Adrenal gland (tissue), 5 donors: ENCODE data around the gene RALY.

Source experiments
- POLR2A ChIP-seq, 2 donors: fragments of 450-650 bp; IDR thresholded peaks; one replicate each; pipeline ENCODE4 v1.6.1; 2017; ENCODE audit warnings: antibody characterized with exemption in 2 of 2, mild to moderate bottlenecking in 2 of 2, moderate library complexity in 1 of 2
- TF ChIP-seq, protein P1 (sequence below), 6 experiments: fragments of 450-650 bp in 4 of 6; fragments of 200-600 bp in 2 of 6; sonication (generic) in 1 of 6; IDR thresholded peaks; 1 replicate in 5 of 6; 2 replicates in 1 of 6; pipeline versions ENCODE4 v1.5.1 to v1.8.0; 2016 to 2021; ENCODE audit warnings: antibody characterized with exemption in 6 of 6, mild to moderate bottlenecking in 2 of 6, moderate library complexity in 1 of 6
- donor health status: DM: no; HTN: no; CAD: no.

DNA sequence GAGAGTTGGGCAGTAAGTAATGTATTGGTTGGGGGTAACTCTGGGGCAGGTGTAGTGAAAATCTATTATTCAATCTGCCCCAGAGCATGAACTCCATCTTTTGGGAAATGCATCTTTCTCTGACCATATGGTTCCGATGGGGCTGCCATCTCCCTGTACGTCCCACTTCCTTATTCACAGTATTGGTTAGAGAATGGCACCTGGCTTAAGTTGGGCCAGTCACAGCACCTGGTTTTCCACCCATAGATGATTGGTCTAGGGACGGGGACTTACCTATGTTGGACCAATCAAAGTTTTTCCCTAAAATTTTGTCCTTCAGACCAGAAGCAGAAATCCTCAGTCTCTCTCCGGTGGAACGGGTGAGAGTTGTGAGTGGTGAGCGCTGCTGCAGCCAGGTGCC is 2.2 kb upstream of the RALY start:
- TF ChIP-seq, protein P1, sequence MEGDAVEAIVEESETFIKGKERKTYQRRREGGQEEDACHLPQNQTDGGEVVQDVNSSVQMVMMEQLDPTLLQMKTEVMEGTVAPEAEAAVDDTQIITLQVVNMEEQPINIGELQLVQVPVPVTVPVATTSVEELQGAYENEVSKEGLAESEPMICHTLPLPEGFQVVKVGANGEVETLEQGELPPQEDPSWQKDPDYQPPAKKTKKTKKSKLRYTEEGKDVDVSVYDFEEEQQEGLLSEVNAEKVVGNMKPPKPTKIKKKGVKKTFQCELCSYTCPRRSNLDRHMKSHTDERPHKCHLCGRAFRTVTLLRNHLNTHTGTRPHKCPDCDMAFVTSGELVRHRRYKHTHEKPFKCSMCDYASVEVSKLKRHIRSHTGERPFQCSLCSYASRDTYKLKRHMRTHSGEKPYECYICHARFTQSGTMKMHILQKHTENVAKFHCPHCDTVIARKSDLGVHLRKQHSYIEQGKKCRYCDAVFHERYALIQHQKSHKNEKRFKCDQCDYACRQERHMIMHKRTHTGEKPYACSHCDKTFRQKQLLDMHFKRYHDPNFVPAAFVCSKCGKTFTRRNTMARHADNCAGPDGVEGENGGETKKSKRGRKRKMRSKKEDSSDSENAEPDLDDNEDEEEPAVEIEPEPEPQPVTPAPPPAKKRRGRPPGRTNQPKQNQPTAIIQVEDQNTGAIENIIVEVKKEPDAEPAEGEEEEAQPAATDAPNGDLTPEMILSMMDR (IDR thresholded peaks at IDR 0.05), result no peak
- no peak for TF ChIP-seq POLR2A (IDR thresholded peaks at IDR 0.05)
